Parathyroid adenoma (tissue), 2 donors: Measurements from ENCODE around the gene CAMKK2.

Experiments
- H2AFZ ChIP-seq: fragments of 300-600 bp; sonication (generic); one replicate; pipeline ENCODE4 v1.7.0; 2017; ENCODE audit warnings: antibody characterized with exemption, mild to moderate bottlenecking
- H3K27ac ChIP-seq: fragments of 300-600 bp; sonication (generic); one replicate; pipeline ENCODE4 v1.7.0; 2017
- H3K27me3 ChIP-seq: fragments of 300-600 bp; sonication (generic); one replicate; pipeline ENCODE4 v1.7.0; 2017; ENCODE audit warnings: low read length; ENCODE audit not compliant: control insufficient read depth, insufficient read depth
- H3K36me3 ChIP-seq: fragments of 300-600 bp; sonication (generic); one replicate; pipeline ENCODE4 v1.7.0; 2017; ENCODE audit warnings: low read length; ENCODE audit not compliant: control insufficient read depth, insufficient read depth
- H3K4me1 ChIP-seq: fragments of 300-600 bp; sonication (generic); one replicate; pipeline ENCODE4 v1.7.0; 2017; ENCODE audit warnings: control low read depth
- H3K4me2 ChIP-seq: fragments of 300-600 bp; sonication (generic); one replicate; pipeline ENCODE4 v1.7.0; 2017; ENCODE audit warnings: low read length
- H3K4me3 ChIP-seq: fragments of 300-600 bp; sonication (generic); one replicate; pipeline ENCODE4 v1.7.0; 2017; ENCODE audit warnings: low read depth, low read length
- H3K79me2 ChIP-seq: fragments of 300-600 bp; sonication (generic); one replicate; pipeline ENCODE4 v1.7.0; 2017; ENCODE audit warnings: control low read depth
- H3K9ac ChIP-seq: fragments of 300-600 bp; sonication (generic); one replicate; pipeline ENCODE4 v1.7.0; 2017; ENCODE audit warnings: mild to moderate bottlenecking
- H3K9me3 ChIP-seq: fragments of 300-600 bp; sonication (generic); one replicate; pipeline ENCODE4 v1.7.0; 2017; ENCODE audit warnings: low read length; ENCODE audit not compliant: control insufficient read depth
- CTCF ChIP-seq: fragments of 300-600 bp; sonication (generic); IDR thresholded peaks from one replicate; pipeline ENCODE4 v1.7.0; 2017; ENCODE audit warnings: antibody characterized with exemption, mild to moderate bottlenecking
- donor health status: primary hyperparathyroidism.

Gene CAMKK2

GRCh38 chr12:121238604-121239350 is 57.7 kb downstream of the CAMKK2 start:
- no peaks in the 10 kb centered on the region for H3K4me1 ChIP-seq
- no peak overlapping the region for H2AFZ ChIP-seq
- no peak overlapping the region for H3K4me3 ChIP-seq
- no peaks in the 10 kb centered on the region for H3K27me3 ChIP-seq
- H3K79me2 ChIP-seq = no peaks in the 10 kb centered on the region
- no peak for TF ChIP-seq CTCF
- no peak overlapping the region for H3K27ac ChIP-seq
- no peaks in the 10 kb centered on the region for H3K9me3 ChIP-seq
- no peak overlapping the region for H3K9ac ChIP-seq
- H3K36me3 ChIP-seq = no peaks in the 10 kb centered on the region
- H3K4me2 ChIP-seq = no peak overlapping the region

DNA sequence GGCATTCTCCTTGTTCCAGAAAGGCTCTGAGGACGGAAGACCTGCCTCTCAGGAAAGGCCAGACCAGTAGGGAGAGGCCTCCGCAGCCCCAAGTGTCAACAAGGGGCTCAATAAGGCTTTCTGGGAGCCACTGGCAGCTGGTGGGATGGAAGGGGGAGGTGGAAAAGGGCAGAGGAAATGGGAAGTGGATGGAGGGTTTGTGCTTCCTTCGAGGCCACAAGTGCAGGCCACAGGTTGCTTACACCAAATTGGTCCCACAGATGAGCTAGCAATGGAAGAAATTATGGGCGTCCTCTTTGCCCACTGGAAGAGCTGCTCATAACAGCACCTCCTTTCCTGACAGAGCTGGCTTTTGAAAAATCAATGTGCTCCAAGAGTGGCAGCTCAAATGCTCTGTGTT is 58.4 kb downstream of the CAMKK2 start:
- Histone ChIP-seq H3K4me1 (no peaks in the 10 kb centered on the region), H3K36me3 (no peaks in the 10 kb centered on the region), H3K9ac (no peak overlapping the region), H3K79me2 (no peaks in the 10 kb centered on the region), H2AFZ (no peak overlapping the region), H3K27ac (no peak overlapping the region), H3K4me2 (no peak overlapping the region), H3K4me3 (no peak overlapping the region), H3K9me3 (no peaks in the 10 kb centered on the region), H3K27me3 (no peaks in the 10 kb centered on the region)
- no peak for TF ChIP-seq CTCF

- Histone ChIP-seq H3K4me1 (no peaks in the 10 kb centered on the region), H3K27me3 (no peaks in the 10 kb centered on the region), H3K9me3 (no peaks in the 10 kb centered on the region), H3K4me3 (no peak overlapping the region), H3K9ac (no peak overlapping the region), H3K27ac (no peak overlapping the region), H3K36me3 (no peaks in the 10 kb centered on the region), H2AFZ (no peak overlapping the region), H3K4me2 (no peak overlapping the region), H3K79me2 (no peaks in the 10 kb centered on the region)
- no peak for TF ChIP-seq CTCF
These were observed 59.1 kb downstream of the CAMKK2 start for GRCh38 chr12:121237415-121237814.

DNA sequence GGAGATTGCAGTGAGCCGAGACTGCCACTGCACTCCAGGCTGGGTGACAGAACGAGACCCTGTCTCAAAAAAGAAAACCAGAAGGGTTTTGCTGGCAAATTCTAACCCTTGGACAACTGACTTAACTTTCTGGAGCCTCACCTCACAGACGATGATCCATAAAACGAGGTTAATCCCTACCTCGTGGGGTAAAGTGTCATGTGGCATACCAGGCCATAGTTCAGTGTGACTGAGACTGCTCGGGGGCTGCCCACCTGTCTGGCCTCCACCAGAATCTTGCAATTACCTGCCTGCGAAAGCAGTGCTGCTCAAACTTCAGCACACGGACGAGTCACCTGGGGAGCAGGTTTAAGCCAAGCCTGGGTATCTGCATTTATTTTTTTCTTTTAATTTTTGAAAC is 59.7 kb downstream of the CAMKK2 start:
- no peaks in the 10 kb centered on the region for H3K9me3 ChIP-seq
- H3K27me3 ChIP-seq = no peaks in the 10 kb centered on the region
- no peaks in the 10 kb centered on the region for H3K36me3 ChIP-seq
- no peak overlapping the region for H3K4me3 ChIP-seq
- H3K4me2 ChIP-seq = no peak overlapping the region
- H3K9ac ChIP-seq = no peak overlapping the region
- H3K27ac ChIP-seq = no peak overlapping the region
- TF ChIP-seq CTCF = no peak
- no peaks in the 10 kb centered on the region for H3K79me2 ChIP-seq
- H3K4me1 ChIP-seq = no peaks in the 10 kb centered on the region
- H2AFZ ChIP-seq = no peak overlapping the region

DNA sequence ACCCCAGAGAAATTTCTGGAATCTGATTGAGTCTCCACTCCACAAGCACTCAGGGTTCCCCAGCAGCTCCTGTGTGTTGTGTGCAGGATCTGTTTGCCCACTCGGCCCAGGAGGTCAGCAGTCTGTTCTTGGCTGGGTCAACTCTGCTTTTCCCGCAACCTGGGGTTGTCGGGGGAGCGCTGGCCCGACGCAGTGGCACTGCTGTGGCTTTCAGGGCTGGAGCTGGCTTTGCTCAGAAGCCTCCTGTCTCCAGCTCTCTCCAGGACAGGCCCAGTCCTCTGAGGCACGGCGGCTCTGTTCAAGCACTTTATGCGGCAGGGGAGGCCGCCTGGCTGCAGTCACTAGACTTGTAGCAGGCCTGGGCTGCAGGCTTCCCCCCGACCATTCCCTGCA is 62.9 kb downstream of the CAMKK2 start:
- Histone ChIP-seq H3K27ac (no peak overlapping the region), H3K27me3 (no peaks in the 10 kb centered on the region), H3K4me3 (no peak overlapping the region), H3K4me2 (no peak overlapping the region), H3K36me3 (no peaks in the 10 kb centered on the region), H3K79me2 (no peaks in the 10 kb centered on the region), H3K4me1 (no peaks in the 10 kb centered on the region), H2AFZ (no peak overlapping the region), H3K9ac (no peak overlapping the region), H3K9me3 (no peaks in the 10 kb centered on the region)
- no peak for TF ChIP-seq CTCF
